HFFc6 (cell line): ENCODE data around the gene PKIG. TPM values are rescaled to one million over a fixed set of nuclear protein-coding genes. Genes with fewer than 3 reads are reported as not detected.

Experiments used
- DNase-seq: peaks from one replicate; pipeline ENCODE4 v3.0.0-alpha.2; 2018
- H3K27ac Mint-ChIP-seq: 2 replicates; pipeline ENCODE4 v1.8.0; 2020; ENCODE audit warnings: mild to moderate bottlenecking, mixed read lengths
- H3K27me3 Mint-ChIP-seq: 2 replicates; pipeline ENCODE4 v1.8.0; 2021; ENCODE audit warnings: mild to moderate bottlenecking, moderate library complexity, mixed read lengths; ENCODE audit not compliant: insufficient read depth
- H3K36me3 Mint-ChIP-seq: 2 replicates; pipeline ENCODE4 v1.8.0; 2021; ENCODE audit warnings: low read depth, mixed read lengths
- H3K4me1 Mint-ChIP-seq: 2 replicates; pipeline ENCODE4 v1.8.0; 2020; ENCODE audit warnings: low read depth, mixed read lengths
- H3K4me3 Mint-ChIP-seq: 2 replicates; pipeline ENCODE4 v1.8.0; 2020; ENCODE audit warnings: mild to moderate bottlenecking, moderate library complexity, mixed read lengths
- H3K9me3 Mint-ChIP-seq: 2 replicates; pipeline ENCODE4 v1.8.0; 2020; ENCODE audit warnings: mild to moderate bottlenecking, mixed read lengths
- total RNA-seq, 6 experiments: library from RNA; stranded (reverse); fragmentation: NEBNext Ultra II Directional; extraction: Animal tissue kit (Norgen Biotek cat#: 25700); gene quantifications; 2 replicates in 1 of 6; 3 replicates in 5 of 6; pipeline ENCODE4 v1.2.3, GENCODE V29; 2021
- TF ChIP-seq, protein P1 (sequence below): fragments of 200-600 bp; sonication (generic); IDR thresholded peaks from 2 replicates; pipeline ENCODE4 v1.5.0; 2021; ENCODE audit warnings: antibody characterized with exemption, mild to moderate bottlenecking

The PKIG gene
- total RNA-seq, 6 experiments from 2014 or later, result 35.5 to 57.6 (median 52.0) TPM

DNA sequence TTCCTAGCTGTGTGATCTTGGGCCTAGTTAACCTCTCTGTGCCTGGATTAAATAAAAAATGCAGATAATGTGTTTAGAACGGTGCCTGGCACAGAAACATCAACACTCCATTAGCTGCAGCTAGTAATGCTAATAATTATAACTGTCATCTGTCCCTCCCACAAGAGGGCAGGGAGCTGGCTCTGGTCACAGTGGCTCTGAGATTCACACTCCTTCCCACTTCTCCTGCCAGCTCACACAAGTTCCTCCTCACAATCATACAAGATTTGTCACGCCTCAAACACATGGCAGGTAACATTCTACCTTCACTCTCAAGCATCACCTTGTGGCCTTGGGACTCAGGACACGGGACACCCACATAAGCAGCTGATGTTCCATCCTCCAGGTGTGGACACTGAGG lies 66.7 kb downstream of the PKIG start:
- H3K36me3 Mint-ChIP-seq, result 0 out of 2 replicates have a peak, but pooled peaks cover 7% of the 10 kb centered on the region
- peaks cover 44% of the 10 kb centered on the region for H3K4me1 Mint-ChIP-seq
- TF ChIP-seq, protein P1, sequence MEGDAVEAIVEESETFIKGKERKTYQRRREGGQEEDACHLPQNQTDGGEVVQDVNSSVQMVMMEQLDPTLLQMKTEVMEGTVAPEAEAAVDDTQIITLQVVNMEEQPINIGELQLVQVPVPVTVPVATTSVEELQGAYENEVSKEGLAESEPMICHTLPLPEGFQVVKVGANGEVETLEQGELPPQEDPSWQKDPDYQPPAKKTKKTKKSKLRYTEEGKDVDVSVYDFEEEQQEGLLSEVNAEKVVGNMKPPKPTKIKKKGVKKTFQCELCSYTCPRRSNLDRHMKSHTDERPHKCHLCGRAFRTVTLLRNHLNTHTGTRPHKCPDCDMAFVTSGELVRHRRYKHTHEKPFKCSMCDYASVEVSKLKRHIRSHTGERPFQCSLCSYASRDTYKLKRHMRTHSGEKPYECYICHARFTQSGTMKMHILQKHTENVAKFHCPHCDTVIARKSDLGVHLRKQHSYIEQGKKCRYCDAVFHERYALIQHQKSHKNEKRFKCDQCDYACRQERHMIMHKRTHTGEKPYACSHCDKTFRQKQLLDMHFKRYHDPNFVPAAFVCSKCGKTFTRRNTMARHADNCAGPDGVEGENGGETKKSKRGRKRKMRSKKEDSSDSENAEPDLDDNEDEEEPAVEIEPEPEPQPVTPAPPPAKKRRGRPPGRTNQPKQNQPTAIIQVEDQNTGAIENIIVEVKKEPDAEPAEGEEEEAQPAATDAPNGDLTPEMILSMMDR, result no peak
- no peak for DNase-seq
- peaks cover 2% of the 10 kb centered on the region; the same call in 1 of the 2 replicates for H3K9me3 Mint-ChIP-seq
- no peaks in the 10 kb centered on the region for H3K27me3 Mint-ChIP-seq
- H3K27ac Mint-ChIP-seq, result no peak overlapping the region
- H3K4me3 Mint-ChIP-seq, result no peak overlapping the region

DNA sequence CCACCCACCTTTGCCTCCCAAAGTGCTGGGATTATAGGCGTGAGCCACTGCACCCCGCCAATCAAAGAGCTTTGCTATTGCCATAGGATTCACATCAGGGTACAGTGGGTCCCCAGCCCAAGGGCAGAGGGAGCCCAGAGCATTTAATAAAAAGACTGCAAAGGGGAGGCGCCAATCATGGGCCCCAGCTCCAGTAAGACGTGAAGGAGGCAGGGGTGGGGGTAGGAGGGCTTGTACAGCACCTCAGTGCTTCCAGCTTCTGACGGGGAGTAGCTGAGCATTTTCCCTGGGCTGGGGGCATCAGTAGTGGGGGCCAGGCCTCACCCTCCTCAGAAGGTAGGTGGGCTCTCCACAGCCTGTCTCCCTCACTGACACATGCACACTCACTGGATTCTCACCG lies 67.6 kb downstream of the PKIG start:
- DNase-seq, result no peak
- Mint-ChIP-seq H3K9me3 (peaks cover 4% of the 10 kb centered on the region; the same call in 1 of the 2 replicates), H3K4me3 (no peak overlapping the region), H3K27me3 (peaks cover 1% of the 10 kb centered on the region; the same call in 1 of the 2 replicates), H3K4me1 (peaks cover 36% of the 10 kb centered on the region), H3K36me3 (0 out of 2 replicates have a peak, but pooled peaks cover 11% of the 10 kb centered on the region), H3K27ac (no peak overlapping the region)
- TF ChIP-seq, protein P1, result no peak

DNA sequence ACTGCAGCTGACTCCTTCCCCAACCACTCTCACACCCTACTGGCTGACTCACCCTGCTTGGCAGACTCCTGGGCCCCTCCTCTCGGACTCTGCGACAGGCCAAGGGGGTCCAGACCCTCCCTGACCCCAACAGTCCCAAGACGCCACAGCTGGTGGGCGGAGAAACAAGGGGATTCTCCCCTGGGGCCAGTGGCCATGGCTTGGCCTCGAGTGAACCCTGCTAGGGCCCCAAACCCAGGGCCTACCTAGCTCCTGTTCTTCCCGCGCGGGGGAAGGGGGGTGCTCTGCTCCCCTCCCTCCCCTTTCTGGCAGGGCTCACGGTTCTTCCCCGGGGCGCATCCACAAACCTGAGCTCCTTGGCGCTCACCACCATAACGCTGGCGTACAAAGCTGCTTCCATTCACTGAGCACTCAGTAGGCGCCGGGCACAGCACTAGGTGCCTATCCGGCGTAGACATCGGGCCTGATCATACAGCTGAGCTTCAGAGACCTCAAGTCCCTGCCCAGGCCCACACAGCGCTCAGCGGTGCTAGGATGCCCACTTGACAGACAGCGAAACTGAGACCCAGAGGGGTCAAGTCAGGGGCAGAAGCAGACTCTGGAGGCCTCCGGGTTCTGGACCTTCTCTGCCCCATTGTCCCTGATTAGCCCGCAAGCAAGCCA lies 68.5 kb downstream of the PKIG start:
- H3K27ac Mint-ChIP-seq, result no peak overlapping the region
- H3K4me3 Mint-ChIP-seq, result peak overlapping the region; percentile 92
- H3K4me1 Mint-ChIP-seq, result peaks cover 34% of the 10 kb centered on the region
- H3K36me3 Mint-ChIP-seq, result 0 out of 2 replicates have a peak, but pooled peaks cover 11% of the 10 kb centered on the region
- TF ChIP-seq, protein P1, result no peak
- peaks cover 3% of the 10 kb centered on the region for H3K27me3 Mint-ChIP-seq
- H3K9me3 Mint-ChIP-seq, result peaks cover 4% of the 10 kb centered on the region; the same call in 1 of the 2 replicates
- DNase-seq, result no peak

DNA sequence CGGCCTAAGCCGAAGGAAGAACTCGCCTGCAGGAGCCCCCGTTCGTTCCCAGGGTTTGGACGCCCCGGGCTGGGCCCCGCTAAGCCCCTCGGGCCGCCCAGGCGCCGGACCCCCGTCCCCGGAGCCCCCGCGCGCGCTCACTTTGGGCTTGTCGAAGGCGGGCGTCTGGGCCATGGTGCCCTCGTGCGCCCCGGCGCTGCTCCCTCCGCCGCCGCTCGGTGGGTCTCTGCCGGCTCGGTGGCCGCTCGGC lies 69.0 kb downstream of the PKIG start:
- Mint-ChIP-seq H3K4me3 (peak overlapping the region; percentile 92), H3K27ac (no peak overlapping the region), H3K9me3 (peaks cover 4% of the 10 kb centered on the region; the same call in 1 of the 2 replicates), H3K36me3 (0 out of 2 replicates have a peak, but pooled peaks cover 11% of the 10 kb centered on the region), H3K27me3 (peaks cover 3% of the 10 kb centered on the region), H3K4me1 (peaks cover 29% of the 10 kb centered on the region)
- no peak for DNase-seq
- TF ChIP-seq, protein P1, result no peak

DNA sequence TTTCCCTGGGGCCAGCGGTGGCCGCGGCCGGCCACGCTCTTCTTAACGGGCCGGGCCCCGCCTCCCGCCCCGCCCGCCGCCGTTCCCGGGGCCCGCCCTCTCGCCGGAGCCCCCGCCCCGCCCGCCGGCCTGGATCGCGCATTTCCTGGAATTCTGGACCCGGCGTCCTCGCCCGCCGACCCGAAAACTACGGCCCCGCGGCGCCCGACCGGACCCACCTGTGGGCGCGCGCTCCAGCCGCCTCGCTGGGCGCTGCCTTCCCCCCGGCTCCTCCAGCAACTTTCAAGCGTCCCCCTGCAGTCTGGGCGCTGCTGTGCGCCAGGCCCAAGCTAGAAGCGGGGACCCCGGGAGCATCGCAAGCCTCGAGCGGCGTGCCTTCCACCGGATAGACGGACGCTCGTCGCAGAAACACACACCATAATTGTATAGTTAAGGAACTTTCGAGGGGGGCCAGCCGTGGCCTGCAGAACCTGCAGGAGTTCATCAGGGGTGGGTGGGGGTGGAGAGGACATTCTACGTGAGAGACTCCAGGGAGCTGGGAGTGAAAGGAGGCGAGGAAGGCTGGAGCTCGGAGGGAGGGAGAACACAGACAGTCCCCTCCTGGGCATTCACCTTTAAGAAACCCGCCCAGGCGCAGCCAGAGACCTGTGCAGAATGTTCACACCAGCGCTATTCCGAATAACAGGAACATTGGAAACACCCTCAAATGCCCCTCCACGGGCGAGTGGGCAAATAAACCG lies 69.5 kb downstream of the PKIG start, which contains the start of gene ADA:
ADA (minus strand) TSS at position 16 of the 740 bp plus-strand sequence. CDS start 92 bp downstream, outside the sequence.
- TF ChIP-seq, protein P1, result peak; percentile 18; the same call in 1 of the 2 replicates
- H3K4me1 Mint-ChIP-seq, result peaks cover 24% of the 10 kb centered on the region

More for the DNA sequence above, 69.5 kb downstream of the PKIG start, which contains the start of gene ADA:
- peak within 1 kb of the TSS; percentile 92 for H3K4me3 Mint-ChIP-seq
- peaks cover 3% of the 10 kb centered on the region for H3K27me3 Mint-ChIP-seq
- H3K36me3 Mint-ChIP-seq, result 0 out of 2 replicates have a peak, but pooled peaks cover 11% of the 10 kb centered on the region
- DNase-seq, result no peak
- peak within 1 kb of the TSS; percentile 58 for H3K27ac Mint-ChIP-seq
- H3K9me3 Mint-ChIP-seq, result peaks cover 4% of the 10 kb centered on the region; the same call in 1 of the 2 replicates
